OCI-LY7 (cell line): Measurements from ENCODE around the gene MYH10.

ENCODE experiments used
- CTCF ChIP-seq: fragments of 200-600 bp; sonication (generic); conservative IDR thresholded peaks from 2 replicates; pipeline ENCODE4 v1.5.1; 2014; ENCODE audit warnings: mild to moderate bottlenecking, antibody characterized with exemption, low read length, moderate library complexity, mixed read lengths
- EZH2phosphoT487 ChIP-seq: fragments of 200-600 bp; sonication (generic); IDR thresholded peaks from 2 replicates; pipeline ENCODE4 v1.6.1; 2018; ENCODE audit warnings: low read depth, borderline replicate concordance, mild to moderate bottlenecking, mixed run types, antibody characterized with exemption, low read length, moderate library complexity, mixed read lengths

- TF ChIP-seq CTCF, result no peak
- TF ChIP-seq EZH2phosphoT487, result no peak
Measured at GRCh38 chr17:8473451-8474192, 156.9 kb downstream of the MYH10 start.
